ENCODE measurements around the gene CLASP1. TPM values are rescaled to one million over a fixed set of nuclear protein-coding genes. Genes with fewer than 3 reads are reported as not detected.

CLASP1 gene
- total RNA-seq, 4 donors from 2014 or later = 14.1 to 110 (median 55.9) TPM

DNA sequence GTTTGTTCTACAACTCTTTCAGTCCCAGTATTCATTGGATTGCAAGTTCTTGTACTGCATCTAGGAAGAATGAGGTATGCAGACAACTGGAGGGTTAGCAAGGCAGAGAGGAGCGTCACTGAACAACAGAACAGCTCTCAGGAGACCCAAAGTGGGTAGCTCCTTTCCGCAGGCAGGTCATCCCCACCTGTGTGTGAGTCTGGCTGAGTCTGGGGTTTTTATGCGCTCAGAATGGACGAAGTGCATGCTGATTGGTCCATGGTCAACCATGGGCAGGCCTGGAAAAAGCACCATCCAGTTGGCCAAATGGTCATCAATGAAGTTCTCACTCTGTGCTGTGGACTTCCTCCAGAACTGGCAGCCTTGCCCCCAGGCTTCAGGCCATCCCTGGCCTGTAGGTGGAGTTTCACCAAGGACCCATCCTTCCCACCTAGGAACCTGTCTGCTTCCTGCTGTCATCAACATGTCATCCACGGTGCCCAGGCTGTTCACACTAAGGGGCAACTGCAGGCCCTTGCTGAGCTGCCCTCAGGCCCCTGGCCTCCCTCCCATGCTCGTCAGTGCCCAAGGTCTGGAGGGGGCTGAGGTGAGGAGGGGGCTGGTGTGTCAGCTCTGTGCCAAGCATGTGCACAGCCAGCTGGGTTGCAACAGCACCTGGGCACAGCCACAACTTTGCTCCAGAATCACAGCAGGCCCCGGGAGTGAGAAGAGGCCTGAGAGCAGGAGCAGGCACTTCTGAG, 353.2 kb downstream of the CLASP1 start:
- TF ChIP-seq, protein P1, sequence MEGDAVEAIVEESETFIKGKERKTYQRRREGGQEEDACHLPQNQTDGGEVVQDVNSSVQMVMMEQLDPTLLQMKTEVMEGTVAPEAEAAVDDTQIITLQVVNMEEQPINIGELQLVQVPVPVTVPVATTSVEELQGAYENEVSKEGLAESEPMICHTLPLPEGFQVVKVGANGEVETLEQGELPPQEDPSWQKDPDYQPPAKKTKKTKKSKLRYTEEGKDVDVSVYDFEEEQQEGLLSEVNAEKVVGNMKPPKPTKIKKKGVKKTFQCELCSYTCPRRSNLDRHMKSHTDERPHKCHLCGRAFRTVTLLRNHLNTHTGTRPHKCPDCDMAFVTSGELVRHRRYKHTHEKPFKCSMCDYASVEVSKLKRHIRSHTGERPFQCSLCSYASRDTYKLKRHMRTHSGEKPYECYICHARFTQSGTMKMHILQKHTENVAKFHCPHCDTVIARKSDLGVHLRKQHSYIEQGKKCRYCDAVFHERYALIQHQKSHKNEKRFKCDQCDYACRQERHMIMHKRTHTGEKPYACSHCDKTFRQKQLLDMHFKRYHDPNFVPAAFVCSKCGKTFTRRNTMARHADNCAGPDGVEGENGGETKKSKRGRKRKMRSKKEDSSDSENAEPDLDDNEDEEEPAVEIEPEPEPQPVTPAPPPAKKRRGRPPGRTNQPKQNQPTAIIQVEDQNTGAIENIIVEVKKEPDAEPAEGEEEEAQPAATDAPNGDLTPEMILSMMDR (IDR thresholded peaks at IDR 0.05) = no peak
- TF ChIP-seq POLR2A (IDR thresholded peaks at IDR 0.05) = no peak
- intact Hi-C loops (cut with DNase I; ENCODE audit: low total_unique reads) = no loop called here
- DNase-seq = no peak

DNA sequence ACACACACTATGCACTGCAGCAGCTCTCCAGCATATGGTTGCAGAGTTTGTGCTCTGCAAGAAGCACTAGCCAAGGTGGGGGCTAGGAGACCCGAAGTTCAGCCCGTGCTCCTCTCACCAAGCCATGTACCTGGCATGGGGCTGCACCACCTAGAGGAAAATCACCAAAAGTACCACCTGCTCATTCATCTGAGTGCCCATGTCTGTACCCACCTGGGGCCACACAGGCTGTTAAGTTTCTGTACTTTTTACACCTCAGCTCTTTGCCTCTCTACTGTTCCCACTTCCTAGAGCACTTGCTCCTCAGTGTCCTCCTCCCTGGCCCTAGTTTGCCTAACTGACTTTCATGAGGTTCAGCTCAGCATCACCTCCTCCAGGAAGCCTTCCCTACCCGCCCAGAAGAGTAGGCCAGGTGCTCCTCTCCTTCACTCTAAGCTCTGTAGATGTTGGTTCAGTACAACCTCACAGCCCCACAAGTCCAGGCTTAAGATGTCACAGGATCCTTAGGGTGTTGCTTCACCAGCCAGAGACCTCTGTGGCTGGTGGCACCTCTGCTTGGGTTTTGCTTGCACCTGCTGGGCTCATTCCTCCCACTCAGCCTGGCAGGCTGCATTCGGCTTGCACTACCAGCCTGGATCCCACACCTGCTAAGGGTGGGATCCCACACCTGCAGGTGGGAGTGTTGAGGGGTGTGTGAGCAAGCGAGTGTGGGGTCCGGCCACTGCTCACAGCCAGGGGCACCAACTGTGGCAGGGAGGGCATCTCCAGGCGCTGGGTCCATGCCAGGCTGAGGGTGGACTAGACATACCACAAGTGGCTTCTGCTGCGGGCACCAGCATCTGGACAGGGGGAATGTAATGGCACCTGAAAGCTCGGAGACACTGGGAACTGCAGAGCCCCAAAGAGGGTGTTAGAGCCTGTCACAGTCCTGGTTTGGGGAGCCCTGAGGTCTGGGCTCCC, 354.1 kb downstream of the CLASP1 start:
- H3K36me3 ChIP-seq = no peaks in the 10 kb centered on the region
- H3K4me3 ChIP-seq = no peak overlapping the region
- no peaks in the 10 kb centered on the region for H3K9me3 ChIP-seq
- H3K4me1 ChIP-seq = no peaks in the 10 kb centered on the region
- DNase-seq = no peak
- TF ChIP-seq POLR2A (IDR thresholded peaks at IDR 0.05) = no peak
- TF ChIP-seq, protein P1 (IDR thresholded peaks at IDR 0.05) = no peak
- intact Hi-C loops (cut with DNase I; ENCODE audit: low total_unique reads) = no loop called here
- H3K27ac ChIP-seq = no peak overlapping the region
- H3K27me3 ChIP-seq = no peaks in the 10 kb centered on the region

More for the DNA sequence above, 353.2 kb downstream of the CLASP1 start:
- H3K4me1 ChIP-seq = no peaks in the 10 kb centered on the region
- no peaks in the 10 kb centered on the region for H3K36me3 ChIP-seq
- no peak overlapping the region for H3K27ac ChIP-seq
- no peaks in the 10 kb centered on the region for H3K27me3 ChIP-seq
- H3K4me3 ChIP-seq = no peak overlapping the region
- no peaks in the 10 kb centered on the region for H3K9me3 ChIP-seq

DNA sequence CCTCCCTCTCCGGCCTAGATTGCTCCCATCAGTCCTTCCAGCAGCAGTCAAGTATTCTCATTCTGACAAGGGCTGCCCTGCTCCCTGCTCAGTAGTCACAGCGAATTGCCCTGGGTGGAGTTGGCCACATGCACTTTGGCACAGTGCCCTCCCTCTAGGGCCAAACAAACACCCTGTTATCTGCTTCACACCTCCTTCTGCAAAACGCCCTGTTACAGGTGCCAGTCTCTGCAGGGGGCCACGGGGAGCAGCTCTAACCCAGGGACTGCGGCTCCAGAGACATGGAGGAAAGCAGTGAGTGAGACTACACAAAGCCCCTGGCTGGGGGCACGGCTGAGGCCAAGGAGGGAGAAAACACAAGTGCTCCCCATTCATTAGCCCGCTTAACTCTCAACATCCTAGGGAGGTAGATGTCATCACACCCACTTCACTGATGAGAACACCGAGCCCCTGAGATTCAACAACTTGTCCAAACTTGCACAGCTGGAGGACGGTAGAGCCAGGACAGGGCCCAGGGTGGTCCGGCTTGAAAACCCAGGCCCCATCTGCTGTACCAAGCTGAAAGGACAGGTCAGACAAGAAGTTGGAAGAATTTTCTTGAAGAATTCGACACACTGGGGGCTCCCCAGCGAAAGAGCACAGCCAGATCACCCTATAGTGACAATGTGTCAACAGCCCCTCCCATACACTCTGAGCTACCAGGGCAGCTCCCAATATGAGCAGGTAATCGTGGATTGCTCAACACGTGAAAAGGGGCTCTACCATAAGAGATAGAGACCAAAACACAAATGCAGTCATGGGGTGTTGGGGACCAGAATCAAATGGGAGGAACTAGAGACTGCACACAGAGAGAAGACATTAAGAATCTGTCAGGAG, 355.6 kb downstream of the CLASP1 start:
- H3K9me3 ChIP-seq = no peaks in the 10 kb centered on the region
- no peaks in the 10 kb centered on the region for H3K27me3 ChIP-seq
- no peak overlapping the region for H3K27ac ChIP-seq
- H3K4me3 ChIP-seq = no peak overlapping the region
- no peaks in the 10 kb centered on the region for H3K4me1 ChIP-seq
- no peak for DNase-seq
- intact Hi-C loops (cut with DNase I; ENCODE audit: low total_unique reads) = no loop called here
- no peaks in the 10 kb centered on the region for H3K36me3 ChIP-seq
- TF ChIP-seq, protein P1 (IDR thresholded peaks at IDR 0.05) = no peak
- TF ChIP-seq POLR2A (IDR thresholded peaks at IDR 0.05) = no peak

DNA sequence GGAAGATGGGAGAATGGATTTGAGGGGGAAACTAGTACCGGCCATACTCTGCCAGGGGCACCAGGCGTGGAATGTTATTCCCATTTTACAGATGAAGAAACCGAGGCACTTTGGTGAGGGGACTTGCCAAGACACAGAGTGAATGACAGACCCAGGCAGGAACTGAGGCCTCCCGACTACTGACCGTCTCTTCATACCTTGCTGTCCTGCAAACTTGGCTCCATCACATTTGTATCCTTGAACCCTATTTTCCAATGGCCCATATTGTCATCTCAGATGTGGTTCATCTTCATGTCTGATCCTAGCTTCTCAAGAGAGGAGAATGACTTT, 358.0 kb downstream of the CLASP1 start:
- TF ChIP-seq, protein P1 (IDR thresholded peaks at IDR 0.05) = no peak
- TF ChIP-seq POLR2A (IDR thresholded peaks at IDR 0.05) = no peak
- H3K9me3 ChIP-seq = no peaks in the 10 kb centered on the region
- intact Hi-C loops (cut with DNase I; ENCODE audit: low total_unique reads) = no loop called here
- no peak overlapping the region for H3K4me3 ChIP-seq
- no peak for DNase-seq
- H3K27ac ChIP-seq = no peak overlapping the region
- H3K36me3 ChIP-seq = no peaks in the 10 kb centered on the region
- no peaks in the 10 kb centered on the region for H3K4me1 ChIP-seq
- H3K27me3 ChIP-seq = no peaks in the 10 kb centered on the region
